HEK293 (cell line): ENCODE data around the gene FPGS.

Experiments
- CTCF ChIA-PET: fragments of 350-600 bp; formaldehyde crosslinking; extraction: SDS; loops from one replicate; lab custom pipeline; 2021; ENCODE audit warnings: antibody characterized with exemption; lab: Yijun Ruan, JAX
- POLR2A ChIA-PET: fragments of 300-600 bp; formaldehyde crosslinking; extraction: SDS; loops from one replicate; lab custom pipeline; 2020; ENCODE audit warnings: antibody characterized with exemption, inconsistent platforms; lab: Yijun Ruan, JAX
- H3K27ac ChIP-seq: fragments of 200-500 bp; sonication (Bioruptor generic); 2 replicates; pipeline ENCODE4 v1.5.1; 2014; ENCODE audit warnings: low read depth, low read length, control low read depth, inconsistent platforms; ENCODE audit errors: extremely low read depth
- H3K36me3 ChIP-seq, 2 experiments: fragments of 200-500 bp in 1 of 2; sonication (Bioruptor generic) in 1 of 2; 1 replicate in 1 of 2; 2 replicates in 1 of 2; pipeline ENCODE4 v1.5.1; 2014 to 2017; ENCODE audit warnings: inconsistent platforms in 2 of 2, low read length in 2 of 2; ENCODE audit not compliant: control insufficient read depth in 2 of 2, insufficient read depth in 1 of 2
- H3K4me1 ChIP-seq: fragments of 200-500 bp; sonication (Bioruptor generic); 2 replicates; pipeline ENCODE4 v1.5.1; 2014; ENCODE audit warnings: mild to moderate bottlenecking, low read length, inconsistent platforms; ENCODE audit not compliant: control insufficient read depth, insufficient read depth
- H3K4me3 ChIP-seq: 2 replicates; pipeline ENCODE4 v1.5.1; 2011; ENCODE audit warnings: low read depth, mild to moderate bottlenecking, control low read depth, low read length, moderate library complexity
- H3K9me3 ChIP-seq: fragments of 200-500 bp; sonication (Bioruptor generic); 2 replicates; pipeline ENCODE4 v1.5.1; 2014; ENCODE audit warnings: low read depth, low read length, inconsistent platforms; ENCODE audit not compliant: control insufficient read depth, insufficient read depth
- BCL11A ChIP-seq: fragments of 450-650 bp; formaldehyde crosslinking; IDR thresholded peaks from 2 replicates; pipeline ENCODE4 v1.5.1; 2016; ENCODE audit warnings: low read depth, missing biosample characterization, missing genetic modification characterization
- CTCF ChIP-seq: fragments of 450-650 bp; formaldehyde crosslinking; IDR thresholded peaks from 2 replicates; pipeline ENCODE4 v1.5.1; 2016; ENCODE audit warnings: missing biosample characterization, missing genetic modification characterization
- IKZF3 ChIP-seq: fragments of 450-650 bp; IDR thresholded peaks from 2 replicates; pipeline ENCODE4 v1.5.0; 2018; ENCODE audit warnings: missing biosample characterization, mild to moderate bottlenecking, missing genetic modification characterization, moderate library complexity
- SP2 ChIP-seq: fragments of 450-650 bp; formaldehyde crosslinking; IDR thresholded peaks from 2 replicates; pipeline ENCODE4 v1.5.1; 2016; ENCODE audit warnings: missing biosample characterization, missing genetic modification characterization
- SP3 ChIP-seq: fragments of 450-650 bp; formaldehyde crosslinking; IDR thresholded peaks from 2 replicates; pipeline ENCODE4 v1.5.1; 2016; ENCODE audit warnings: missing biosample characterization, missing genetic modification characterization
- ZIC2 ChIP-seq: fragments of 450-650 bp; formaldehyde crosslinking; IDR thresholded peaks from 2 replicates; pipeline ENCODE4 v1.5.1; 2016; ENCODE audit warnings: missing biosample characterization, missing genetic modification characterization
- ZNF155 ChIP-seq: fragments of 450-650 bp; formaldehyde crosslinking; IDR thresholded peaks from 2 replicates; pipeline ENCODE4 v1.5.1; 2016; ENCODE audit warnings: missing biosample characterization, missing genetic modification characterization
- ZNF223 ChIP-seq: fragments of 450-650 bp; formaldehyde crosslinking; IDR thresholded peaks from 2 replicates; pipeline ENCODE4 v1.5.1; 2016; ENCODE audit warnings: missing biosample characterization, missing genetic modification characterization
- ZNF335 ChIP-seq: fragments of 450-650 bp; formaldehyde crosslinking; conservative IDR thresholded peaks from 2 replicates; pipeline ENCODE4 v1.5.1; 2016; ENCODE audit warnings: missing biosample characterization, missing genetic modification characterization
- ZNF341 ChIP-seq: fragments of 450-650 bp; formaldehyde crosslinking; IDR thresholded peaks from 2 replicates; pipeline ENCODE4; 2016; ENCODE audit warnings: low read depth, missing biosample characterization, missing genetic modification characterization
- ZNF366 ChIP-seq: fragments of 450-650 bp; formaldehyde crosslinking; conservative IDR thresholded peaks from 2 replicates; pipeline ENCODE4 v1.5.1; 2016; ENCODE audit warnings: missing biosample characterization, missing genetic modification characterization
- ZNF585B ChIP-seq: fragments of 450-650 bp; formaldehyde crosslinking; IDR thresholded peaks from 2 replicates; pipeline ENCODE4 v1.5.1; 2016; ENCODE audit warnings: missing biosample characterization, missing genetic modification characterization
- ZNF664 ChIP-seq: fragments of 450-650 bp; formaldehyde crosslinking; IDR thresholded peaks from 2 replicates; pipeline ENCODE4 v1.5.1; 2016; ENCODE audit warnings: missing biosample characterization, missing genetic modification characterization
- ZNF701 ChIP-seq: fragments of 450-650 bp; formaldehyde crosslinking; IDR thresholded peaks from 2 replicates; pipeline ENCODE4 v1.5.1; 2016; ENCODE audit warnings: missing biosample characterization, missing genetic modification characterization
- ZSCAN23 ChIP-seq: fragments of 450-650 bp; formaldehyde crosslinking; IDR thresholded peaks from 2 replicates; pipeline ENCODE4 v1.5.1; 2016; ENCODE audit warnings: missing biosample characterization, missing genetic modification characterization
- TF ChIP-seq, protein P1 (sequence below): sonication (generic); formaldehyde crosslinking; IDR thresholded peaks from 2 replicates; pipeline ENCODE4 v1.8.1; 2022; ENCODE audit warnings: mild to moderate bottlenecking, moderate library complexity, missing genetic modification reagents
- TF ChIP-seq, protein P2 (sequence below): IDR thresholded peaks from 2 replicates; pipeline ENCODE4 v1.6.1; 2011; ENCODE audit warnings: mild to moderate bottlenecking, low read depth, low read length, borderline replicate concordance
- TF ChIP-seq, protein P3 (sequence below): fragments of 450-650 bp; formaldehyde crosslinking; IDR thresholded peaks from 2 replicates; pipeline ENCODE4 v1.5.1; 2016; ENCODE audit warnings: missing biosample characterization, missing genetic modification characterization
- TF ChIP-seq, protein P4 (sequence below): fragments of 450-650 bp; formaldehyde crosslinking; IDR thresholded peaks from 2 replicates; pipeline ENCODE4 v1.5.1; 2016; ENCODE audit warnings: missing biosample characterization, missing genetic modification characterization
- TF ChIP-seq, protein P5 (sequence below): fragments of 450-650 bp; formaldehyde crosslinking; IDR thresholded peaks from 2 replicates; pipeline ENCODE4 v1.5.1; 2017; ENCODE audit warnings: missing biosample characterization, missing genetic modification characterization
- TF ChIP-seq, protein P6 (sequence below): fragments of 450-650 bp; formaldehyde crosslinking; IDR thresholded peaks from 2 replicates; pipeline ENCODE4 v1.5.1; 2016; ENCODE audit warnings: missing biosample characterization, missing genetic modification characterization

The FPGS gene

DNA sequence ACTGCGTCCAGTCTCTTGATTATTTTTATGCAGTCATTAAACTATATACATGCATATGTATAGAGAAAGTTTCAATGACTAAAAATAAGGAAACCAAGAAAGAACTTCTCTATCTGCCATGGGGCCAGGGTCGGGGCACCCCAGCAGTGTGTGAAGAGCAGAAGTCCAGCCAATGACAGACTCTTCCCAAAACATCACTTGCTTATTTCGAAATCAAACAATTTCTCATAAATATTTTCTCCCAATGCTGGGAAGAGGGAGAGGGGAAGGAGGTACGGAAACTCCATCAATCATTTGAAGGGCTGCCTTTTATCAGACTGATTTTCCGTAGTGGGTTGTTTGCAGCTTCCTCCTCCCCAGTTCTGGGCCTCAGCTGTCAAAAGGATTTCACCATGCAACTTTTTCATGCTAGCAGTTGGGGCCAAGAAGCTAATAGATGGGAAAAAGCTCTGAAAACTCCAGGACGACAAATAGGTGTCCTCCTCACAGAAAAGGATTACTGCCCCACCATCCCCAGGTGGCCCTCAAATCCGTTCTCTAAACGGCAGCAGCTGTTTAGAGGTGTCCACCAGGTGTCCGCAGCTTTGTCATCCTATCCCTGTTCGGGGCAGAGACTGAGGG, 617 bp upstream of the FPGS start:
- ChIA-PET POLR2A (interaction anchor here (0.6 to 2.8 kb wide), 5 partner anchors 10 to 243 kb away, joined by 3 to 28 read pairs (median 4); partner anchors contain the start of genes CDK9 and ST6GALNAC4), CTCF (interaction anchor here (0.7 to 0.9 kb wide), 4 partner anchors 10 to 315 kb away, joined by 3 to 6 read pairs (median 4); no protein-coding TSS in a partner anchor)
- Histone ChIP-seq H3K4me1 (peaks cover 6% of the 10 kb centered on the region; the same call in 1 of the 2 replicates), H3K27ac (0 out of 2 replicates have a peak overlapping the region, but pooled peaks have one; percentile 53), H3K36me3 (peaks cover 4 to 19% of the 10 kb centered on the region in 2 experiments; a peak in 2 of 3 replicates), H3K4me3 (peak overlapping the region; percentile 39), H3K9me3 (no peaks in the 10 kb centered on the region)
- TF ChIP-seq, protein P1, sequence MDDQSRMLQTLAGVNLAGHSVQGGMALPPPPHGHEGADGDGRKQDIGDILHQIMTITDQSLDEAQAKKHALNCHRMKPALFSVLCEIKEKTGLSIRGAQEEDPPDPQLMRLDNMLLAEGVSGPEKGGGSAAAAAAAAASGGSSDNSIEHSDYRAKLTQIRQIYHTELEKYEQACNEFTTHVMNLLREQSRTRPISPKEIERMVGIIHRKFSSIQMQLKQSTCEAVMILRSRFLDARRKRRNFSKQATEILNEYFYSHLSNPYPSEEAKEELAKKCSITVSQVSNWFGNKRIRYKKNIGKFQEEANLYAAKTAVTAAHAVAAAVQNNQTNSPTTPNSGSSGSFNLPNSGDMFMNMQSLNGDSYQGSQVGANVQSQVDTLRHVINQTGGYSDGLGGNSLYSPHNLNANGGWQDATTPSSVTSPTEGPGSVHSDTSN (CRISPR knock-in tag) = no peak
- 0 out of 2 replicates have a peak, but pooled peaks have one; percentile 12 for TF ChIP-seq ZNF341 (tag by site-specific recombination)
- peak; percentile 87; the same call in 1 of the 2 replicates for TF ChIP-seq ZNF335
- TF ChIP-seq, protein P2, sequence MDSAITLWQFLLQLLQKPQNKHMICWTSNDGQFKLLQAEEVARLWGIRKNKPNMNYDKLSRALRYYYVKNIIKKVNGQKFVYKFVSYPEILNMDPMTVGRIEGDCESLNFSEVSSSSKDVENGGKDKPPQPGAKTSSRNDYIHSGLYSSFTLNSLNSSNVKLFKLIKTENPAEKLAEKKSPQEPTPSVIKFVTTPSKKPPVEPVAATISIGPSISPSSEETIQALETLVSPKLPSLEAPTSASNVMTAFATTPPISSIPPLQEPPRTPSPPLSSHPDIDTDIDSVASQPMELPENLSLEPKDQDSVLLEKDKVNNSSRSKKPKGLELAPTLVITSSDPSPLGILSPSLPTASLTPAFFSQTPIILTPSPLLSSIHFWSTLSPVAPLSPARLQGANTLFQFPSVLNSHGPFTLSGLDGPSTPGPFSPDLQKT = no peak
- TF ChIP-seq ZIC2 (tag by site-specific recombination) = no peak
- TF ChIP-seq ZNF366 = peak; percentile 30; the same call in 1 of the 2 replicates
- 0 out of 2 replicates have a peak, but pooled peaks have one; percentile 62 for TF ChIP-seq BCL11A (tag by site-specific recombination)
- TF ChIP-seq, protein P3, sequence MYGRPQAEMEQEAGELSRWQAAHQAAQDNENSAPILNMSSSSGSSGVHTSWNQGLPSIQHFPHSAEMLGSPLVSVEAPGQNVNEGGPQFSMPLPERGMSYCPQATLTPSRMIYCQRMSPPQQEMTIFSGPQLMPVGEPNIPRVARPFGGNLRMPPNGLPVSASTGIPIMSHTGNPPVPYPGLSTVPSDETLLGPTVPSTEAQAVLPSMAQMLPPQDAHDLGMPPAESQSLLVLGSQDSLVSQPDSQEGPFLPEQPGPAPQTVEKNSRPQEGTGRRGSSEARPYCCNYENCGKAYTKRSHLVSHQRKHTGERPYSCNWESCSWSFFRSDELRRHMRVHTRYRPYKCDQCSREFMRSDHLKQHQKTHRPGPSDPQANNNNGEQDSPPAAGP (tag by site-specific recombination) = no peak
- TF ChIP-seq IKZF3 (tag by site-specific recombination) = no peak
- TF ChIP-seq, protein P4, sequence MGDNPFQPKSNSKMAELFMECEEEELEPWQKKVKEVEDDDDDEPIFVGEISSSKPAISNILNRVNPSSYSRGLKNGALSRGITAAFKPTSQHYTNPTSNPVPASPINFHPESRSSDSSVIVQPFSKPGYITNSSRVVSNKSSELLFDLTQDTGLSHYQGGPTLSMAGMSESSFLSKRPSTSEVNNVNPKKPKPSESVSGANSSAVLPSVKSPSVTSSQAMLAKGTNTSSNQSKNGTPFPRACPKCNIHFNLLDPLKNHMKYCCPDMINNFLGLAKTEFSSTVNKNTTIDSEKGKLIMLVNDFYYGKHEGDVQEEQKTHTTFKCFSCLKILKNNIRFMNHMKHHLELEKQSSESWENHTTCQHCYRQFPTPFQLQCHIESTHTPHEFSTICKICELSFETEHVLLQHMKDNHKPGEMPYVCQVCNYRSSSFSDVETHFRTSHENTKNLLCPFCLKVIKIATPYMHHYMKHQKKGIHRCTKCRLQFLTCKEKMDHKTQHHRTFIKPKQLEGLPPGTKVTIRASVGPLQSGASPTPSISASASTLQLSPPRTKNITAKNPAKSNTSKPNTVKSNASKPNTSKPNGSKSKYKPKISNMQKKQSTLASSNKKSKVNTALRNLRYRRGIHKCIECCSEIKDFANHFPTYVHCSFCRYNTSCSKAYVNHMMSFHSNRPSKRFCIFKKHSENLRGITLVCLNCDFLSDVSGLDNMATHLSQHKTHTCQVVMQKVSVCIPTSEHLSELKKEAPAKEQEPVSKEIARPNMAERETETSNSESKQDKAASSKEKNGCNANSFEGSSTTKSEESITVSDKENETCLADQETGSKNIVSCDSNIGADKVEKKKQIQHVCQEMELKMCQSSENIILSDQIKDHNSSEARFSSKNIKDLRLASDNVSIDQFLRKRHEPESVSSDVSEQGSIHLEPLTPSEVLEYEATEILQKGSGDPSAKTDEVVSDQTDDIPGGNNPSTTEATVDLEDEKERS (tag by site-specific recombination) = no peak
- peak; percentile 43; the same call in 1 of the 2 replicates for TF ChIP-seq CTCF (tag by site-specific recombination)

- no peaks in the 10 kb centered on the region for H3K9me3 ChIP-seq
- peaks cover 4 to 36% of the 10 kb centered on the region in 2 experiments; a peak in 2 of 3 replicates for H3K36me3 ChIP-seq
- H3K27ac ChIP-seq = peak overlapping the region; percentile 79
- ChIA-PET POLR2A (interaction anchor here (0.6 to 2.8 kb wide), 6 partner anchors 11 to 60 kb away, joined by 3 to 28 read pairs (median 3); no protein-coding TSS in a partner anchor), CTCF (interaction anchor here (0.7 to 1.8 kb wide), 3 partner anchors 66 to 117 kb away, joined by 3 to 9 read pairs (median 3); no protein-coding TSS in a partner anchor)
- H3K4me1 ChIP-seq = peaks cover 6% of the 10 kb centered on the region; the same call in 1 of the 2 replicates
- H3K4me3 ChIP-seq = peak overlapping the region; percentile 77
- no peak for TF ChIP-seq ZNF223
- no peak for TF ChIP-seq SP2 (tag by site-specific recombination)
- no peak for TF ChIP-seq ZNF701 (tag by site-specific recombination)
- TF ChIP-seq, protein P5, sequence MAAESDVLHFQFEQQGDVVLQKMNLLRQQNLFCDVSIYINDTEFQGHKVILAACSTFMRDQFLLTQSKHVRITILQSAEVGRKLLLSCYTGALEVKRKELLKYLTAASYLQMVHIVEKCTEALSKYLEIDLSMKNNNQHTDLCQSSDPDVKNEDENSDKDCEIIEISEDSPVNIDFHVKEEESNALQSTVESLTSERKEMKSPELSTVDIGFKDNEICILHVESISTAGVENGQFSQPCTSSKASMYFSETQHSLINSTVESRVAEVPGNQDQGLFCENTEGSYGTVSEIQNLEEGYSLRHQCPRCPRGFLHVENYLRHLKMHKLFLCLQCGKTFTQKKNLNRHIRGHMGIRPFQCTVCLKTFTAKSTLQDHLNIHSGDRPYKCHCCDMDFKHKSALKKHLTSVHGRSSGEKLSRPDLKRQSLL (tag by site-specific recombination) = no peak
- no peak for TF ChIP-seq ZNF585B (tag by site-specific recombination)
- TF ChIP-seq ZNF155 (tag by site-specific recombination) = no peak
- no peak for TF ChIP-seq ZNF664
- no peak for TF ChIP-seq SP3
- TF ChIP-seq, protein P6, sequence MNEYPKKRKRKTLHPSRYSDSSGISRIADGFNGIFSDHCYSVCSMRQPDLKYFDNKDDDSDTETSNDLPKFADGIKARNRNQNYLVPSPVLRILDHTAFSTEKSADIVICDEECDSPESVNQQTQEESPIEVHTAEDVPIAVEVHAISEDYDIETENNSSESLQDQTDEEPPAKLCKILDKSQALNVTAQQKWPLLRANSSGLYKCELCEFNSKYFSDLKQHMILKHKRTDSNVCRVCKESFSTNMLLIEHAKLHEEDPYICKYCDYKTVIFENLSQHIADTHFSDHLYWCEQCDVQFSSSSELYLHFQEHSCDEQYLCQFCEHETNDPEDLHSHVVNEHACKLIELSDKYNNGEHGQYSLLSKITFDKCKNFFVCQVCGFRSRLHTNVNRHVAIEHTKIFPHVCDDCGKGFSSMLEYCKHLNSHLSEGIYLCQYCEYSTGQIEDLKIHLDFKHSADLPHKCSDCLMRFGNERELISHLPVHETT (tag by site-specific recombination) = no peak
- no peak for TF ChIP-seq ZSCAN23 (tag by site-specific recombination)
Observed at GRCh38 chr9:127803507-127804352, 1.0 kb downstream of the FPGS start.
